Lung microvascular endothelial cell (primary cell): ENCODE data around the gene MDP1. TPM values are rescaled to one million over a fixed set of nuclear protein-coding genes. Genes with fewer than 3 reads are reported as not detected.

Experiments used
- DNase-seq, 2 donors: peaks; one replicate each; pipeline versions ENCODE4 v3.0.0 to v3.0.0-alpha.2; 2010; ENCODE audit warnings: low read depth in 2 of 2
- total RNA-seq: library from RNA; depleted of rRNA; stranded (reverse); fragments of >200 nt; gene quantifications from 2 replicates; pipeline ENCODE4 v1.2.1, GENCODE V29; 2014

Gene MDP1
- 8.3 and 13.7 TPM in 2 replicates for total RNA-seq

GRCh38 chr14:24215495-24216344 is at the start of gene MDP1:
Gene MDP1, minus strand, starts transcription at chr14:24216066. Its CDS starts 111 bp downstream, at chr14:24215955.
- peak; percentile 93 for DNase-seq

GRCh38 chr14:24264298-24264697 is 48.4 kb upstream of the MDP1 start:
- no peak for DNase-seq

- no peak for DNase-seq
Observed at GRCh38 chr14:24263848-24264247, 48.0 kb upstream of the MDP1 start.

GRCh38 chr14:24262821-24263733 is 47.2 kb upstream of the MDP1 start, which contains the start of gene TGM1:
Gene TGM1, minus strand, starts transcription at chr14:24263177. Its CDS starts 825 bp downstream, at chr14:24262352.
- DNase-seq, result no peak

GRCh38 chr14:24261969-24262327 is 46.1 kb upstream of the MDP1 start:
- DNase-seq, result no peak

GRCh38 chr14:24261256-24261968 is 45.5 kb upstream of the MDP1 start:
- no peak for DNase-seq

- DNase-seq, result no peak
Observed at GRCh38 chr14:24260780-24261157, 44.9 kb upstream of the MDP1 start.

GRCh38 chr14:24260026-24260779 is 44.3 kb upstream of the MDP1 start:
- DNase-seq, result no peak

GRCh38 chr14:24259282-24260025 is 43.6 kb upstream of the MDP1 start:
- DNase-seq, result no peak

- DNase-seq, result no peak
Observed at GRCh38 chr14:24258548-24259265, 42.8 kb upstream of the MDP1 start.

GRCh38 chr14:24258119-24258518 is 42.3 kb upstream of the MDP1 start:
- DNase-seq, result no peak

- no peak for DNase-seq
Observed at GRCh38 chr14:24256960-24257359, 41.1 kb upstream of the MDP1 start.

GRCh38 chr14:24255931-24256711 is 40.3 kb upstream of the MDP1 start:
- no peak for DNase-seq

- no peak for DNase-seq
Observed at GRCh38 chr14:24255438-24255837, 39.6 kb upstream of the MDP1 start.

- DNase-seq, result no peak
Observed at GRCh38 chr14:24254630-24255392, 38.9 kb upstream of the MDP1 start.

- DNase-seq, result no peak
Observed at GRCh38 chr14:24253936-24254335, 38.1 kb upstream of the MDP1 start.

- DNase-seq, result no peak
Observed at GRCh38 chr14:24252289-24253124, 36.6 kb upstream of the MDP1 start.
